GM19467 (cell line): ENCODE results near the gene CAPN14.
A peak's percentile ranks its signal among the peaks of the same experiment; 100 is the strongest.

Source experiments
- ATAC-seq: cut with Tn5 transposase; IDR thresholded peaks from one replicate; pipeline ENCODE4 v1.9.1; 2021; ENCODE audit warnings: mild to moderate bottlenecking, moderate library complexity; ENCODE audit not compliant: unreplicated experiment

Gene CAPN14

GRCh38 chr2:31244101-31244500 is 26.8 kb upstream of the CAPN14 start:
- no peak for ATAC-seq

GRCh38 chr2:31243053-31243452 is 25.7 kb upstream of the CAPN14 start:
- ATAC-seq, result no peak

GRCh38 chr2:31241625-31242270 is 24.4 kb upstream of the CAPN14 start:
- ATAC-seq, result no peak

- no peak for ATAC-seq
Observed at GRCh38 chr2:31240381-31241365, 23.4 kb upstream of the CAPN14 start.

- no peak for ATAC-seq
Observed at GRCh38 chr2:31239593-31240177, 22.4 kb upstream of the CAPN14 start.

GRCh38 chr2:31238906-31239592 is 21.7 kb upstream of the CAPN14 start:
- no peak for ATAC-seq

- ATAC-seq, result no peak
Observed at GRCh38 chr2:31238126-31238905, 21.0 kb upstream of the CAPN14 start.

GRCh38 chr2:31237348-31238017 is 20.2 kb upstream of the CAPN14 start:
- no peak for ATAC-seq

- ATAC-seq, result no peak
Observed at GRCh38 chr2:31236433-31237205, 19.3 kb upstream of the CAPN14 start.

GRCh38 chr2:31235504-31235902 is 18.2 kb upstream of the CAPN14 start:
- no peak for ATAC-seq

GRCh38 chr2:31234683-31235503 is 17.6 kb upstream of the CAPN14 start:
- ATAC-seq, result no peak

- ATAC-seq, result peak; percentile 98
Observed at GRCh38 chr2:31233741-31234682, 16.7 kb upstream of the CAPN14 start, which contains the start of gene EHD3. Gene EHD3 (plus strand): TSS chr2:31234152. CDS start chr2:31234622, 470 bp downstream.

- ATAC-seq, result no peak
Observed at GRCh38 chr2:31233231-31233630, 15.9 kb upstream of the CAPN14 start.

- no peak for ATAC-seq
Observed at GRCh38 chr2:31232586-31232985, 15.3 kb upstream of the CAPN14 start.

GRCh38 chr2:31231571-31232302 is 14.4 kb upstream of the CAPN14 start:
- ATAC-seq, result no peak

GRCh38 chr2:31230751-31231150 is 13.4 kb upstream of the CAPN14 start:
- no peak for ATAC-seq
